HG03103 (cell line): ENCODE results near the gene BTBD1.
A peak's percentile ranks its signal among the peaks of the same experiment; 100 is the strongest.

Source experiments
- ATAC-seq: cut with Tn5 transposase; IDR thresholded peaks from one replicate; pipeline ENCODE4 v1.9.1; 2021; ENCODE audit warnings: low read depth; ENCODE audit not compliant: unreplicated experiment

BTBD1 gene

DNA sequence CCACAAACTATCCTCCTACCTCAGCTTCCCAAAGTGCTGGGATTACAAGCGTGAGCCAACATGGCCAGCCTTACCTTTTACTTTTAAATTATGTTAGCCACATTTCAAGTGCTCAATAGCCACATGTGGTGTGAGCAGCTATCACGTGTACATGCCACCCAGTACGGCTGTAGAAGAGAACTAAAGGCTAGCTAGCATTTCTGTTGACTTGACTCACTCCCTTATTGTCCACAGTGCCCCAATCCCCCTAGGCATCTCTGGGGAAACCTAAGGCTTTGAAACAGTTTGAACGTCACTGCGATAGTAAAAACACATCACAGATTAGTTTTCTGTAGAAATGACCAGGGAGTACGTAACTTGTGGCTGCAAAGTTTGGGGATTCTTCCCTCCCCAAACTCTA lies 67.6 kb downstream of the BTBD1 start:
- no peak for ATAC-seq

GRCh38 chr15:82995938-82996337 lies 71.1 kb downstream of the BTBD1 start:
- no peak for ATAC-seq

- ATAC-seq = no peak
These were observed 72.0 kb downstream of the BTBD1 start for GRCh38 chr15:82995076-82995475.

DNA sequence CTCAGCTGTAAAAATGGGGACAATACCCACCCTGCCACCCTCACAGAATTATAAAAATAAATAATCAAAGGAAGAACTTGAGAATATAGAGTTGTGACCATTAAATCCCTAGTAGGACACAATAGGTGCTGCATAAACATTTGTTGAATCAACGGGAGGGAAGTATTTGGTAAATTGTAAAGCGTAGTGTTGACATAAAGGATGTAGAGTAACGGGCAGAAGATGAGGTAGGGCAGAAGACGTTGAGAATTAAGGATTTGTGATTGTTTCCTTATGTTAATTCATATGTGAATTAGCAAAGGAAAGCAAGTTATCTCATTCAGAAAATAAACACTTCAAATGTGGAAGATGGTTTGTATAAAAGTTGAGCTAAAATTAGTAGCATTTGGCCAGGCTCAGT lies 73.9 kb downstream of the BTBD1 start:
- no peak for ATAC-seq

DNA sequence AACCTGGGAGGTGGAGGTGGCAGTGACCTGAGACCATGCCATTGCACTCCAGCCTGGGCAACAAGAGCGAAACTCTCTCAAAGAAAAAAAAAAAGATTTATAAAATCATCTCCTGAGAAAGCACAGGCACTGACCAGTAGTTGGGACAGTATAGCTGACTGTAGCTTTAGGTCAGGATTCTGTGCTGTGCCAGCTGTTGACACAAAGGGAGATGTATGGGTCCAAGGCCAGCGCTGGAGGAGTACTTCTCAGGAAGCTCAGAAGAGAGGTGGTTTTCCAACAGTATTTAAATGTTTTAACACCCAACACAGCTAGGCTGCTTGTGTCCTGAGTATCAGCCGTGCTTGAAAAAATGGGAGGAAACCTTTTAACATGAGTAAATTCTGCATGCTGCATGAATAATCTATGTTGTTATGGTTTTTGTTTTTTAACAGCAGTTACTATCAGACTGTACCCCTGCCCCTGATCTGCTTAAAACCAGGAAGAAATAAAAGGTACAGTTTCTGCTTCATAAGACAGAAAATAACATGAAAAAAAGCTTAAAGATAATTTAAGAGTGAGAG lies 74.5 kb downstream of the BTBD1 start:
- no peak for ATAC-seq

DNA sequence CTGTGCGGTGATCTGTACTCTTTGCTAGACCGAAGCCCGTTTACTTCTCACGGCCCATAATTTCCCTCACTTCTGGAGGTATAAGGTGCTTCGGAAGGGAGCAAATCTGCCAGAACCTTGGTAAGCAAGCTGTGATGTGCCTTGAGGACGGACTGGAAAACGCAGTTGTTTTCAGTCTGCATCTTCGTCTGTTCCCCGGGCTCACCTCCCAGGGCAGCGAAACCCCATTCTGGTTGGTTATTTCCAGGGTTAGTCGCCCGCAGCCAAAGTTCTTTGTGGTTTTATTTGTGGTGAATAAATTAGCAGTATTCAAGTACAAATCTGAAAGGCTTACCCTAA lies 80.6 kb downstream of the BTBD1 start:
- ATAC-seq = peak; percentile 21

DNA sequence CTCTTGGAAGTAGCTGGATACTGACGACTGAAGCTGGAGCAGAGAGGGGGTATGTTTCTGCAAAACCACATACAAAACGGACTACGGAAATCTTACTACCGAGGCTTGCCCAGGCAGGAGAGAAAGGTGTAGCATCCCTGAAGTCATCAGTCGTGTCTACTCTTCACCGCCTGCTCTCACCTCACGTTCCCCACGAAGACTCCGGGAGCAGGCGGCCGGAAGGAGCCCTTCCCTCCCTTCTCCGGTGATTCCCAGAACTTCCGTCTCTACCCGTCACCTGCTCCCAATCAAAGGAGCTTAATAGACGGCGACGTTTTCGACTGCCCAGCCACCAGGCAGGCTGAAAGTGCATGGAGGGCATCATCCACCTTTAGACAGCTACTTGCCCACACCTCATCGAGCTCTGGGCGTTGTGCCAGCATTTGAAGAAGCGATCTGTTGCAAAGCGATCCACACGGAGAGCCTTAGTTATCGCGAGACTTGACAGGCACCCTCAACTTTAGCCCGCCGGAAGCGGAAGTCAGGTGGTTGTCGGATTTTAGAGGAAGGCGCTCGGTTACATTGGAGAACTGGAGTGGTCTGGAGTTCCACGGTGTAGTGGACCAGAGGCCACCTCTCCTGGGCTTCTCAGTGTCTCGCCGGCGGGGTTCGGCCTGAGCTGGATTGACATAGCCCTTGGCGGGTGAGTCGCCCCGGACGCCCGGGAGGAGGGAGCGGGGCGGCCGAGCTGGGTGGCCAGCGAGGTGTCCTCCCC lies 81.2 kb downstream of the BTBD1 start, which contains the start of gene RAMAC:
Gene RAMAC (plus strand): TSS at position 523 of the 754 bp plus-strand sequence. CDS start 2,809 bp downstream, outside the sequence.
- ATAC-seq = peak; percentile 96

- ATAC-seq = no peak
These were observed 86.1 kb downstream of the BTBD1 start for GRCh38 chr15:82980981-82981380.

- no peak for ATAC-seq
These were observed 87.3 kb downstream of the BTBD1 start for GRCh38 chr15:82979726-82980125.

DNA sequence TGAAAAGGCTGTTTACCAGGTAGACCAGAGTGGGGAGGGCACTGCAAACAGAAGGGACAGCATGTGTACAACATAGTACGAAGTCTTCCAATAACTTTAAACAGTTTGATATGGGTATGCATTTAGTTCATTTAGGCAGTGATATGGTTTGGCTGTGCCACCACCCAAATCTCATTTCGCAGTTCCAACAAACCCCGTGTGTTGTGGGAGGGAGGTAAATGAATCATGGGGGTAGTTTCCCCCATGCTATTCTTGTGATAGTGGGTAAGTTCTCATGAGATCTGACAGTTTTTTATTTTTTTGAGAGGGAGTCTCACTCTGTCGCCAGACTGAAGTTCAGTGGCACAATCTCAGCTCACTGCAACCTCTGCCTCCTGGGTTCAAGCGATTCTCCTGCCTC lies 88.6 kb downstream of the BTBD1 start:
- ATAC-seq = no peak

GRCh38 chr15:82977076-82977475 lies 90.0 kb downstream of the BTBD1 start:
- no peak for ATAC-seq

DNA sequence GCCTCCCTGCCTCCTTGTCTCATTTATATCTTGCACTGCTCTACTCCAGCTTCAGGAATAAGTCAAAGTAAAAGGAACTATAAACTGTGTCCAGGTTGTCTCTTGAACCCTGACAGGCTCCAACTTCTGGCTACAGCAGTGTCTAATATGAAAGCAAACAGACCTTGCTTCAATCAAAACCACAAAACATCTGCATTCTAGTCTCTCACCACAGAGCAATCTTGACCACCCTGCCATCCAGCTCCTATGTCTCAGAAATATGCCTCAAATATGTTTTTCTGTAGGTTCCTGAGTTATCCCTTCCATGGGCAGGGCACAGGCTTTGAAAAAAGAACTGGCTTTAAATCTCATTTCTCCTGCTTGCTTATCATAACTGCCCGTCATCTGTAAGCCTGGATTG lies 94.1 kb downstream of the BTBD1 start:
- ATAC-seq = no peak

- no peak for ATAC-seq
These were observed 95.7 kb downstream of the BTBD1 start for GRCh38 chr15:82971218-82971984.

GRCh38 chr15:82970696-82971095 lies 96.4 kb downstream of the BTBD1 start:
- ATAC-seq = no peak

GRCh38 chr15:82970078-82970686 lies 96.9 kb downstream of the BTBD1 start:
- no peak for ATAC-seq

DNA sequence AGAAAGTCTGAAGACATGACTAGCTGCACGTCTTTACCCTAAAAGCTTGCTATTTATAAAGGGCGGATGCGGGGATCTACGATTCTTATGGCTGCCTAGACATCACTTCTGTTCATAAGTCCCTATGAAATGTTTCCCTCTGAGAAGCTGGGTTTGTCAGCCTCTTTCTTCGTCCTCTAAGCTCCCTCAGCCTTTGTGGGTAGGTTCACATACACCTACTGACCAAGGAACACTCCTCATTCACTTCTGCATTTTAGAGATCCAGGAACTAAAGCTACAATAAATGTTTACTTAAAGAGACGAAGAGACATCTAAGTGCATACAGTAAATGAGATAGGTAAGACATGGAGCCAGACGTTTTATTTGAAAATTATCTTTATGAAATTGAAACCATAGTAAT lies 97.7 kb downstream of the BTBD1 start:
- ATAC-seq = no peak

- ATAC-seq = no peak
These were observed 99.0 kb downstream of the BTBD1 start for GRCh38 chr15:82968066-82968465.

DNA sequence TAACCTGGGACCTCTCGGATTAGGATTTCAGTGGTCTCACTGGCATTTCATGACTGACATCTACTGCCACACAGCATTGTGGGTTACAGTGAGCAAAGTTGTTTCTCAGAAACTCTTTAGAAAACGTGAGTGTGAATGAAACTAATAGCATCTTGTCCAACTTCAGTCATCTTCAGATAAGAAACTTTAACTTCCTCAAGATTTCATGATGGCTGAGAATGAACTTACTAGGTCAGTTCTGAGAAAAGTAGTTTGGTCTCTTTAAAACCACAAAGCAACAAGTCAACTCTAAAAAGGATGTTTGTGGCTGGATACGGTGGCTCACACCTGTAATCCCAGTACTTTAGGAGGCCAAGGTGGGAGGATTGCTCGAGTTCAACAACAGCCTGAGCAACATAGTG lies 100.4 kb downstream of the BTBD1 start:
- ATAC-seq = no peak
